MCF 10A (cell line): ENCODE measurements around the gene CNPY1. TPM values are rescaled to one million over a fixed set of nuclear protein-coding genes. Genes with fewer than 3 reads are reported as not detected.

Experiments
- BruUV-seq: library from RNA; stranded (reverse); fragments of 400-500 nt; replicated peaks from 2 replicates; lab custom pipeline; 2021; lab: Mats Ljungman, UMichigan
- CTCF ChIA-PET: fragments of 300-600 bp; sonication (Branson Sonifier 250); formaldehyde crosslinking; extraction: SDS; loops from one replicate; lab custom pipeline; 2021; ENCODE audit warnings: antibody characterized with exemption, inconsistent platforms; lab: Yijun Ruan, JAX
- POLR2A ChIA-PET: fragments of 300-600, 350-650 bp; sonication (Branson Sonifier 250); formaldehyde crosslinking; extraction: SDS; loops from one replicate; lab custom pipeline; 2020; ENCODE audit warnings: antibody characterized with exemption, inconsistent platforms; lab: Yijun Ruan, JAX
- DNase-seq: peaks from one replicate; pipeline ENCODE4 v3.0.0-alpha.2; 2018; ENCODE audit not compliant: unreplicated experiment
- H3K27ac Mint-ChIP-seq: one replicate; pipeline ENCODE4 v1.8.0; 2022; ENCODE audit warnings: mild to moderate bottlenecking, low read depth, mixed read lengths; ENCODE audit not compliant: unreplicated experiment
- H3K27me3 Mint-ChIP-seq: one replicate; pipeline ENCODE4 v1.8.0; 2022; ENCODE audit warnings: mixed read lengths; ENCODE audit not compliant: insufficient read depth, unreplicated experiment
- H3K36me3 Mint-ChIP-seq: one replicate; pipeline ENCODE4 v1.8.0; 2022; ENCODE audit warnings: mild to moderate bottlenecking, moderate library complexity, mixed read lengths; ENCODE audit not compliant: insufficient read depth, unreplicated experiment
- H3K4me1 Mint-ChIP-seq: one replicate; pipeline ENCODE4 v1.8.0; 2022; ENCODE audit warnings: mixed read lengths; ENCODE audit not compliant: insufficient read depth, unreplicated experiment
- H3K4me3 Mint-ChIP-seq: one replicate; pipeline ENCODE4 v1.8.0; 2022; ENCODE audit warnings: mild to moderate bottlenecking, moderate library complexity, mixed read lengths; ENCODE audit not compliant: unreplicated experiment
- H3K9me3 Mint-ChIP-seq: one replicate; pipeline ENCODE4 v1.8.0; 2022; ENCODE audit warnings: mixed read lengths; ENCODE audit not compliant: unreplicated experiment
- CTCF ChIP-seq: fragments of 200-600 bp; IDR thresholded peaks from one replicate; pipeline ENCODE4 v1.8.0; 2022; ENCODE audit warnings: antibody characterized with exemption, mild to moderate bottlenecking; ENCODE audit not compliant: unreplicated experiment
- intact Hi-C: fragments of 100-400 bp; cut with micrococcal nuclease; formaldehyde crosslinking; loops from 2 replicates; pipeline ENCODE4 v1.14.1; 2022
- total RNA-seq: library from RNA; stranded (reverse); gene quantifications from 2 replicates; pipeline ENCODE4 v1.2.3, GENCODE V29; 2022

The CNPY1 gene
- total RNA-seq, 1 experiment from 2014 or later, result not detected

- intact Hi-C loops, result no loop called here
- no peaks in the 10 kb centered on the region for H3K9me3 Mint-ChIP-seq
- no peak overlapping the region for H3K4me3 Mint-ChIP-seq
- no peaks in the 10 kb centered on the region for H3K36me3 Mint-ChIP-seq
- ChIA-PET POLR2A (no interaction called here), CTCF (interaction anchor here (0.6 kb wide), 1 partner anchor 429 kb away, joined by 4 read pairs; no protein-coding TSS in a partner anchor)
- H3K4me1 Mint-ChIP-seq, result no peaks in the 10 kb centered on the region
- no peak for TF ChIP-seq CTCF
- no TSS peak for BruUV-seq
- H3K27ac Mint-ChIP-seq, result no peak overlapping the region
- H3K27me3 Mint-ChIP-seq, result peaks cover 34% of the 10 kb centered on the region
- no peak for DNase-seq
Measured at GRCh38 chr7:155461631-155462030, 84.7 kb downstream of the CNPY1 start.

- intact Hi-C loops, result no loop called here
- Mint-ChIP-seq H3K4me3 (no peak overlapping the region), H3K4me1 (no peaks in the 10 kb centered on the region), H3K27me3 (peaks cover 40% of the 10 kb centered on the region), H3K27ac (no peak overlapping the region), H3K9me3 (no peaks in the 10 kb centered on the region), H3K36me3 (no peaks in the 10 kb centered on the region)
- DNase-seq, result no peak
- CTCF ChIA-PET, result no interaction called here
- POLR2A ChIA-PET, result no interaction called here
- no TSS peak for BruUV-seq
- TF ChIP-seq CTCF, result no peak
Measured at GRCh38 chr7:155460926-155461613, 85.3 kb downstream of the CNPY1 start.

GRCh38 chr7:155459700-155460461, 86.5 kb downstream of the CNPY1 start:
- no TSS peak for BruUV-seq
- no peak overlapping the region for H3K27ac Mint-ChIP-seq
- H3K4me1 Mint-ChIP-seq, result no peaks in the 10 kb centered on the region
- no peaks in the 10 kb centered on the region for H3K36me3 Mint-ChIP-seq
- POLR2A ChIA-PET, result interaction anchor here (0.7 kb wide), 1 partner anchor 171 kb away, joined by 3 read pairs; no protein-coding TSS in a partner anchor
- H3K9me3 Mint-ChIP-seq, result no peaks in the 10 kb centered on the region
- no peak overlapping the region for H3K4me3 Mint-ChIP-seq
- peaks cover 51% of the 10 kb centered on the region for H3K27me3 Mint-ChIP-seq
- TF ChIP-seq CTCF, result no peak
- CTCF ChIA-PET, result interaction anchor here (0.6 kb wide), 1 partner anchor 546 kb away, joined by 3 read pairs; no protein-coding TSS in a partner anchor
- DNase-seq, result no peak
- intact Hi-C loops, result no loop called here
